NCI-H748 (cell line): Measurements from ENCODE around the gene FBXL22.
"Not testable (repeated sequence)": the region's sequence is repeated elsewhere in the genome, so short reads cannot be mapped to it uniquely, and the experiment has no call there.

ENCODE experiments used
- DNase-seq: peaks from one replicate; lab custom pipeline; 2025; ENCODE audit not compliant: unreplicated experiment; lab: John Stamatoyannopoulos, UW

Gene FBXL22

DNA sequence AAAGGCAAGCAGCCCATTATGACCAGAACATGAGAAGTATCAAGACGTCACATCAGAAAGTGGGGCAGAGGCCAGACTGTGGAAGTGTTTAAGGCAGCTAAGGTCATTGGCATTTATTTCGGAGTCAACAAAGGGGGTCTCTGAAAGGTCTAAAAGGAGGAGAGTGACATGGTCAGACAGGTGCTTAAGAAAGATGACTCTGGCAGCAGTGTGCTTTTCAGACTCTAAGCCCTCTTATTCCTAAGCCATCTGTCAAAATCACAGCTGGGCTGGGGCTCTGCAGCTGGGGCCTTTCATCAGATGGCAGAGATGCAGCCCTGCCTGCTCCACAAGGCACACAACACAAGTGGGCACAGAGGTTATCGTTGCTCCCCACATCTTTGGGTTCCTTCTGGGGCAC is 14.0 kb downstream of the FBXL22 start:
- DNase-seq: no peak

- no peak for DNase-seq
Measured at GRCh38 chr15:63612300-63612699, 15.1 kb downstream of the FBXL22 start.

DNA sequence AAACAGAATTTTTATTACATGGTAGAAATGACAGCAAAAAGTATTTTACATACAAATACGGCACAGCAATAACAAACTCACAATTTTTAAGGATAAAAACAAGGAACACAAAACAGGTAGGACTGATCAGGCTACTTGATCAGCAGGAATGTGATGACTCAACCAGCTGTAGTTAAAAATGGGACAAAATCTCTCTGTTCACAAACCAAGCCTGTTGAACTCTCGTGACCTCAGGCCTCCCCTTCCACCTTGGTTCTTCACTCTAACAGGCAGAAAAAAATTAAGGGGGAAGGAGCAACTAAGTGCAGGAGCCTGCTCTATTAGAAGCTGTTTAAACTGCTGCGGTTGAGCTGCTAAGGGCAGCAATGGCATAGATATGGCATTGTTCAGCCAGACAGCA is 18.7 kb downstream of the FBXL22 start:
- DNase-seq: no peak

DNA sequence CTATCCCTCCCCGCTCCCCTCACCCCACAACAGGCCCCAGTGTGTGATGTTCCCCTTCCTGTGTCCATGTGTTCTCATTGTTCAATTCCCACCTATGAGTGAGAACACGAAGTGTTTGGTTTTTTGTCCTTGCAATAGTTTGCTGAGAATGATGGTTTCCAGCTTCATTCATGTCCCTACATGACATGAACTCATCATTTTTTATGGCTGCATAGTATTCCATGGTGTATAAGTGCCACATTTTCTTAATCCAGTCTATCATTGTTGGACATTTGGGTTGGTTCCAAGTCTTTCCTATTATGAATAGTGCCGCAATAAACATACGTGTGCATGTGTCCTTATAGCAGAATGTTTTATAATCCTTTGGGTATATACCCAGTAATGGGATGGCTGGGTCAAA is 20.0 kb downstream of the FBXL22 start:
- DNase-seq: not testable (repeated sequence)

GRCh38 chr15:63617627-63618026 is 20.4 kb downstream of the FBXL22 start:
- DNase-seq: not testable (repeated sequence)

- not testable (repeated sequence) for DNase-seq
Measured at GRCh38 chr15:63620760-63621159, 23.6 kb downstream of the FBXL22 start.

GRCh38 chr15:63623232-63623969 is 26.2 kb downstream of the FBXL22 start:
- no peak for DNase-seq

GRCh38 chr15:63626955-63627354 is 29.8 kb downstream of the FBXL22 start:
- DNase-seq: no peak

- DNase-seq: no peak
Measured at GRCh38 chr15:63628123-63628822, 31.1 kb downstream of the FBXL22 start.

DNA sequence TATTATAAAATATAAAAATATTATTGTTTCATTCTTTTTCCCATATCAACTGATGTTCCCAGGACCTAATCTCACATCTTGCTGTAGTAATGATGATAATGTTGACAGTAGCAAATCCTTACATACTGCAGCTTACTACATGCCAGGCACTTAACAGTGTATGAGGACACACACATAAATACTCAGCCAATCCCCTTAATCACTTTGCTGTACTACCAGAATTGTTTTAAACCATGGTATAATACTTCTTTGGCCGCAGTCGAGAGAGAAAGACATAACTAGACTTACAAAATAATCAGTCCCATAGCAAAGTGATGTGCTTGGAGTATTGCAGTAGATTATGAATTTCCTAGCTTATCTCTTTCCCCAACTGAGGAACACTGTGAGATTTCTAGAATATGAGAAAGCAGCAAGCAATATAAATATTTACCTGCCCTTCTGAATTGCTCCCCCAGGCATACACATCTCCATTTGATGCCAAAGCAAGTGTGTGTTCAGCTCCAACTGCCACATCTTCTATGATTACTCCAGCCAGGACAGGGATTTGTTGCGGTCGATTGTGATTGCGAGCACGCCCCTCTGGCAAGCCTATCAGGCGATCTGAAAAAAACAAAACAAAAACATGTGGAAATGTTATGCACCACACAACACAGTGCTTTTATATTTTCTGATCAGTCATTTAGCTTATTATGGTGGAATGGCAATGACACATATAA is 33.0 kb downstream of the FBXL22 start:
- no peak for DNase-seq

GRCh38 chr15:63633312-63633711 is 36.1 kb downstream of the FBXL22 start:
- no peak for DNase-seq

DNA sequence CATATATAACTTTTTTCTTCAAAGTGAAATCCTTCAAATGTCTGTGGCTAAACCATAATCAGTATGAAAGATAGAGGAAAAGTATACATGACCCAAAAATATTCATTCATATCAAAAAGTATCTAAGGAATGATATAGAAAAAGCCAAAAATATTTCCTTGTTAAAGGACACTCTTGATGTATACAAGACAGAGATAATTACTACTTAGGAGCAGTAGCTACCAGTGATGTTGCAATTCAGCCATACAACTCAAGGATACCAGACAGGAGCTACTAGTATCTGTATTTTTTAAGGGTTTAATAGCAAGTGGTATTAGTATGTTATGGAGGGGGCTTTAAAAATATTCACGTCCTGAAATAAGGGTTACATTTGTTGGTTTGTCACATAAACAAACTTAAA is 37.0 kb downstream of the FBXL22 start:
- DNase-seq: no peak

GRCh38 chr15:63636518-63637061 is 39.4 kb downstream of the FBXL22 start:
- DNase-seq: no peak

GRCh38 chr15:63638839-63639238 is 41.7 kb downstream of the FBXL22 start:
- no peak for DNase-seq

- no peak for DNase-seq
Measured at GRCh38 chr15:63640146-63640545, 43.0 kb downstream of the FBXL22 start.
